Right atrium auricular region (tissue), 2 donors: ENCODE data around the gene FAM47B. TPM values are rescaled to one million over a fixed set of nuclear protein-coding genes. Genes with fewer than 3 reads are reported as not detected.

Experiments
- DNase-seq: peaks from one replicate; pipeline ENCODE4 v3.0.0-alpha.2; 2019; ENCODE audit warnings: low spot score
- H3K27ac ChIP-seq, 2 donors: fragments of 200-600 bp; sonication (generic); 1 replicate in 1 of 2; 2 replicates in 1 of 2; pipeline ENCODE4 v1.5.1; 2016 to 2019
- H3K27me3 ChIP-seq, 2 donors: fragments of 200-600 bp; sonication (generic); one replicate each; pipeline versions ENCODE4 v1.5.1 to v1.6.0; 2017 to 2019
- H3K36me3 ChIP-seq: fragments of 200-600 bp; sonication (generic); one replicate; pipeline ENCODE4 v1.5.1; 2016
- H3K4me1 ChIP-seq, 2 donors: fragments of 200-600 bp; sonication (generic); one replicate each; pipeline versions ENCODE4 v1.5.1 to v1.6.0; 2017 to 2019
- H3K4me3 ChIP-seq, 2 donors: fragments of 200-600 bp; sonication (generic); 1 replicate in 1 of 2; 2 replicates in 1 of 2; pipeline ENCODE4 v1.5.1; 2017 to 2019; ENCODE audit warnings: mild to moderate bottlenecking in 1 of 2, moderate library complexity in 1 of 2
- H3K9me3 ChIP-seq, 2 donors: fragments of 200-600 bp; sonication (generic); one replicate each; pipeline ENCODE4 v1.5.1; 2019
- CTCF ChIP-seq, 2 donors: fragments of 200-600 bp; sonication (generic); IDR thresholded peaks; one replicate each; pipeline ENCODE4 v1.5.1; 2019; ENCODE audit warnings: antibody characterized with exemption in 2 of 2
- total RNA-seq, 2 donors: library from RNA; depleted of rRNA; stranded (reverse); fragments of >200 nt; gene quantifications; one replicate each; pipeline ENCODE4 v1.1.0, GENCODE V29; 2016

FAM47B gene
- total RNA-seq, 2 donors from 2014 or later = not detected

- no peak overlapping the region for H3K27ac ChIP-seq
- no peak for TF ChIP-seq CTCF (IDR thresholded peaks at IDR 0.05)
- no peaks in the 10 kb centered on the region for H3K27me3 ChIP-seq
- no peaks in the 10 kb centered on the region for H3K4me1 ChIP-seq
- H3K36me3 ChIP-seq = no peaks in the 10 kb centered on the region
- no peaks in the 10 kb centered on the region for H3K9me3 ChIP-seq
- no peak for DNase-seq
- no peak overlapping the region for H3K4me3 ChIP-seq
Observed at GRCh38 chrX:34943235-34943634, 639 bp downstream of the FAM47B start.

DNA sequence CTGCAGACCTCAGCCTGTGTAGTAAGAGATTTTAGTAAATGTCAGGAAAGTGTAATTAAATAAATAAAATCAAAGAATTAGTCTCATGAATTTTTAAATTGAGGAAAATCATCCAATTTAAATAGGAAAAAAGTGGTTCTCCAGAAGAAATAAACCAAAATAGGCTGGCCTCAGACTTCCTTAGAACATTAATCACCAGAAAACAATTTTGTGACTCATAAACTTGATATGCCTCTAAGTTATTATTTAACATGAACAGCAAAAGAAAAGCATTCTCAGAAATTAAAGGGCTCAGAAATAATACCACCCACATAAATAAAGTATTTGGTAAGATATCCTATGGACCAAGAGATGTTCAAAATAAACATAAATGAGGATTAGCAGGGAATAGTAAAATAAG is 14.3 kb downstream of the FAM47B start:
- Histone ChIP-seq H3K27me3 (no peaks in the 10 kb centered on the region), H3K27ac (no peak overlapping the region), H3K36me3 (no peaks in the 10 kb centered on the region), H3K4me1 (no peaks in the 10 kb centered on the region), H3K4me3 (no peak overlapping the region), H3K9me3 (no peaks in the 10 kb centered on the region)
- no peak for DNase-seq
- no peak for TF ChIP-seq CTCF (IDR thresholded peaks at IDR 0.05)

GRCh38 chrX:34961662-34962061 is 19.1 kb downstream of the FAM47B start:
- TF ChIP-seq CTCF (IDR thresholded peaks at IDR 0.05) = no peak
- no peaks in the 10 kb centered on the region for H3K4me1 ChIP-seq

GRCh38 chrX:34972206-34972605 is 29.6 kb downstream of the FAM47B start:
- Histone ChIP-seq H3K4me1 (no peaks in the 10 kb centered on the region), H3K4me3 (no peak overlapping the region), H3K27me3 (no peaks in the 10 kb centered on the region), H3K9me3 (no peaks in the 10 kb centered on the region), H3K27ac (no peak overlapping the region), H3K36me3 (no peaks in the 10 kb centered on the region)
- DNase-seq = no peak
- TF ChIP-seq CTCF (IDR thresholded peaks at IDR 0.05) = no peak

More at GRCh38 chrX:34961662-34962061, 19.1 kb downstream of the FAM47B start:
- Histone ChIP-seq H3K4me3 (no peak overlapping the region), H3K36me3 (no peaks in the 10 kb centered on the region), H3K27me3 (no peaks in the 10 kb centered on the region), H3K9me3 (no peaks in the 10 kb centered on the region), H3K27ac (no peak overlapping the region)
- DNase-seq = no peak

GRCh38 chrX:34978171-34978570 is 35.6 kb downstream of the FAM47B start:
- DNase-seq = no peak

More at GRCh38 chrX:34978171-34978570, 35.6 kb downstream of the FAM47B start:
- Histone ChIP-seq H3K9me3 (no peaks in the 10 kb centered on the region), H3K27me3 (no peaks in the 10 kb centered on the region), H3K27ac (no peak overlapping the region), H3K36me3 (no peaks in the 10 kb centered on the region), H3K4me3 (no peak overlapping the region), H3K4me1 (no peaks in the 10 kb centered on the region)
- TF ChIP-seq CTCF (IDR thresholded peaks at IDR 0.05) = no peak
